HCT116 (cell line): ENCODE data around the gene BYSL. TPM values are rescaled to one million over a fixed set of nuclear protein-coding genes. Genes with fewer than 3 reads are reported as not detected.

Source experiments
- ATAC-seq: fragments of 200-7000 bp; cut with Tn5 transposase; 2 replicates; pipeline ENCODE4 v1.9.1; 2020; ENCODE audit warnings: mild to moderate bottlenecking, moderate library complexity
- BruUV-seq: library from RNA; stranded (reverse); fragments of 400-500 nt; replicated peaks from 2 replicates; lab custom pipeline; 2021; lab: Mats Ljungman, UMichigan
- CTCF ChIA-PET: fragments of 300-600 bp; sonication (Branson Sonifier 250); formaldehyde crosslinking; loops from one replicate; lab custom pipeline; 2021; ENCODE audit warnings: antibody characterized with exemption; lab: Charles Lee
- POLR2A ChIA-PET: fragments of 300-600, 350-600 bp; sonication (Branson Sonifier 250); formaldehyde crosslinking; loops from one replicate; lab custom pipeline; 2021; ENCODE audit warnings: antibody characterized with exemption; lab: Charles Lee
- RAD21 ChIA-PET, 2 experiments: fragments of 300-600 bp; sonication (Branson Sonifier 250); formaldehyde crosslinking; loops; one replicate each; lab custom pipeline; 2023; ENCODE audit warnings: low total read pairs in 2 of 2; ENCODE audit not compliant: uncharacterized antibody in 2 of 2, unreplicated experiment in 2 of 2, low non-redundant PET in 1 of 2; lab: Charles Lee
- DNase-seq: peaks from one replicate; pipeline ENCODE4 v3.0.0-alpha.2; 2010; ENCODE audit warnings: low read depth, low spot score
- H2AFZ ChIP-seq: fragments of 200-600 bp; shearing (Covaris generic), sonication (generic); 2 replicates; pipeline ENCODE4 v1.6.1; 2017; ENCODE audit warnings: low read depth, mixed run types, mixed read lengths, antibody characterized with exemption, low read length; ENCODE audit not compliant: poor library complexity, severe bottlenecking
- H3K27ac ChIP-seq: 2 replicates; pipeline ENCODE4 v1.5.1; 2012; ENCODE audit warnings: low read depth, low read length
- H3K27me3 ChIP-seq: fragments of 200-600 bp; sonication (generic); 2 replicates; pipeline ENCODE4 v1.6.1; 2016; ENCODE audit warnings: mixed run types, low read length, mixed read lengths; ENCODE audit not compliant: insufficient read depth
- H3K36me3 ChIP-seq, 2 experiments: fragments of 200-500 bp in 1 of 2; fragments of 200-600 bp in 1 of 2; sonication (Bioruptor generic) in 1 of 2; sonication (generic) in 1 of 2; 2 replicates each; pipeline versions ENCODE4 v1.5.1 to v1.6.1; 2014 to 2016; ENCODE audit warnings: low read length in 2 of 2, inconsistent platforms in 1 of 2, mixed read lengths in 1 of 2, mixed run types in 1 of 2; ENCODE audit not compliant: insufficient read depth in 2 of 2, control insufficient read depth in 1 of 2
- H3K4me1 ChIP-seq, 2 experiments: fragments of 200-600 bp in 1 of 2; sonication (generic) in 1 of 2; 2 replicates each; pipeline versions ENCODE4 v1.5.1 to v1.6.1; 2012 to 2017; ENCODE audit warnings: low read length in 2 of 2, inconsistent platforms in 1 of 2, mild to moderate bottlenecking in 1 of 2, mixed read lengths in 1 of 2, mixed run types in 1 of 2, moderate library complexity in 1 of 2; ENCODE audit not compliant: insufficient read depth in 2 of 2, control insufficient read depth in 1 of 2
- H3K4me2 ChIP-seq: fragments of 200-600 bp; sonication (generic); 2 replicates; pipeline ENCODE4 v1.6.1; 2017; ENCODE audit warnings: mixed run types, low read length, mixed read lengths
- H3K4me3 ChIP-seq, 2 experiments: fragments of 200-600 bp in 1 of 2; sonication (generic) in 1 of 2; replicated peaks in 1 of 2; 2 replicates each; pipeline ENCODE4 v1.5.1; 2011 to 2016; ENCODE audit warnings: low read length in 2 of 2, control low read depth in 1 of 2, low read depth in 1 of 2, mild to moderate bottlenecking in 1 of 2, mixed read lengths in 1 of 2, mixed run types in 1 of 2
- H3K79me2 ChIP-seq: fragments of 200-600 bp; sonication (generic); 2 replicates; pipeline ENCODE4 v1.6.1; 2017; ENCODE audit warnings: mild to moderate bottlenecking, mixed run types, low read length, moderate library complexity, mixed read lengths; ENCODE audit not compliant: insufficient read depth
- H3K9ac ChIP-seq: fragments of 200-600 bp; sonication (generic); 2 replicates; pipeline ENCODE4 v1.6.1; 2016; ENCODE audit warnings: low read length, mixed read lengths
- H3K9me2 ChIP-seq: fragments of 200-600 bp; sonication (generic), shearing (Covaris generic); 2 replicates; pipeline ENCODE4 v1.6.1; 2017; ENCODE audit warnings: mixed run types, mild to moderate bottlenecking, moderate library complexity; ENCODE audit not compliant: insufficient read depth
- H3K9me3 ChIP-seq, 2 experiments: fragments of 200-500 bp in 1 of 2; fragments of 200-600 bp in 1 of 2; sonication (Bioruptor generic) in 1 of 2; sonication (generic) in 1 of 2; 2 replicates each; pipeline ENCODE4 v1.6.1; 2014 to 2017; ENCODE audit warnings: low read length in 2 of 2, mixed read lengths in 2 of 2, inconsistent platforms in 1 of 2, low read depth in 1 of 2, mild to moderate bottlenecking in 1 of 2, mixed run types in 1 of 2, moderate library complexity in 1 of 2; ENCODE audit not compliant: control insufficient read depth in 1 of 2, insufficient read depth in 1 of 2
- H4K20me1 ChIP-seq: fragments of 200-600 bp; sonication (generic), shearing (Covaris generic); 2 replicates; pipeline ENCODE4 v1.6.1; 2017; ENCODE audit warnings: mixed run types, mild to moderate bottlenecking, moderate library complexity; ENCODE audit not compliant: insufficient read depth
- CBX3 ChIP-seq: IDR thresholded peaks from 2 replicates; pipeline ENCODE4 v1.6.1; 2012; ENCODE audit warnings: low read depth
- RAD21 ChIP-seq: IDR thresholded peaks from 2 replicates; pipeline ENCODE4 v1.6.1; 2012; ENCODE audit warnings: low read depth, mild to moderate bottlenecking
- REST ChIP-seq: IDR thresholded peaks from 2 replicates; pipeline ENCODE4 v1.6.1; 2012; ENCODE audit warnings: low read depth
- TCF7L2 ChIP-seq: IDR thresholded peaks from 2 replicates; pipeline ENCODE4 v1.7.0; 2011; ENCODE audit warnings: borderline replicate concordance, inconsistent platforms; ENCODE audit not compliant: insufficient read depth, insufficient read length; ENCODE audit errors: extremely low read depth
- ZFX ChIP-seq: fragments of 450-650 bp; IDR thresholded peaks from 2 replicates; pipeline ENCODE4 v1.6.1; 2017
- intact Hi-C: fragments of 100-400 bp; cut with micrococcal nuclease; formaldehyde crosslinking; loops from 2 replicates; pipeline ENCODE4 v1.10.0; 2022
- total RNA-seq: library from RNA; stranded (reverse); gene quantifications from one replicate; pipeline ENCODE4 v1.2.1, GENCODE V29; 2021; ENCODE audit not compliant: unreplicated experiment
- TF ChIP-seq, protein P1 (sequence below): IDR thresholded peaks from 2 replicates; pipeline ENCODE4 v1.6.1; 2012

BYSL gene
- total RNA-seq, 1 experiment from 2014 or later: 55.7 TPM

- TF ChIP-seq REST (no peak), ZFX (no peak), CBX3 (no peak), TCF7L2 (no peak)
- TF ChIP-seq, protein P1, sequence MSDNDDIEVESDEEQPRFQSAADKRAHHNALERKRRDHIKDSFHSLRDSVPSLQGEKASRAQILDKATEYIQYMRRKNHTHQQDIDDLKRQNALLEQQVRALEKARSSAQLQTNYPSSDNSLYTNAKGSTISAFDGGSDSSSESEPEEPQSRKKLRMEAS: no peak
- TF ChIP-seq, all 23 proteins: peak for 0
These were observed 42.3 kb upstream of the BYSL start (continued) for GRCh38 chr6:41878961-41879405.

- H3K4me1 ChIP-seq: no peaks in the 10 kb centered on the region
- no peak for DNase-seq
- no peak overlapping the region for H3K27ac ChIP-seq
- ChIA-PET CTCF (no interaction called here), RAD21 (no interaction called here), POLR2A (no interaction called here)
- no peaks in the 10 kb centered on the region for H3K36me3 ChIP-seq
- no peaks in the 10 kb centered on the region for H3K27me3 ChIP-seq
- H3K9ac ChIP-seq: no peak overlapping the region
- H4K20me1 ChIP-seq: no peaks in the 10 kb centered on the region
- no peak overlapping the region for H2AFZ ChIP-seq
- H3K79me2 ChIP-seq: no peaks in the 10 kb centered on the region
- no peaks in the 10 kb centered on the region for H3K9me2 ChIP-seq
- TF ChIP-seq REST (no peak), CBX3 (no peak), RAD21 (no peak)
- no peak overlapping the region for H3K4me3 ChIP-seq
- BruUV-seq: no TSS peak
- intact Hi-C loops: no loop called here
- H3K4me2 ChIP-seq: no peak overlapping the region
- no peaks in the 10 kb centered on the region for H3K9me3 ChIP-seq
- ATAC-seq: no peak
These were observed 39.8 kb upstream of the BYSL start for GRCh38 chr6:41881506-41881905.
